WERI-Rb-1 (cell line): Measurements from ENCODE around the gene RHOH.
"Not testable (repeated sequence)": the region's sequence is repeated elsewhere in the genome, so short reads cannot be mapped to it uniquely, and the experiment has no call there.

Experiments used
- DNase-seq: peaks from one replicate; pipeline ENCODE4 v3.0.0-alpha.2; 2020
- H3K27ac ChIP-seq: fragments of 250-450 bp; sonication (Bioruptor Pico); 2 replicates; pipeline ENCODE4 v1.5.1; 2020; ENCODE audit warnings: mild to moderate bottlenecking, moderate library complexity
- H3K27me3 ChIP-seq: fragments of 250-450 bp; sonication (Bioruptor Pico); 2 replicates; pipeline ENCODE4 v1.5.1; 2021; ENCODE audit warnings: mild to moderate bottlenecking, low read depth, moderate library complexity; ENCODE audit not compliant: insufficient read depth, severe bottlenecking
- H3K36me3 ChIP-seq: fragments of 250-450 bp; sonication (Bioruptor Pico); 2 replicates; pipeline ENCODE4 v1.5.1; 2020; ENCODE audit warnings: mild to moderate bottlenecking, moderate library complexity
- H3K4me3 ChIP-seq: 2 replicates; pipeline ENCODE4 v1.5.1; 2011; ENCODE audit warnings: low read depth, mild to moderate bottlenecking, control low read depth, low read length
- H3K9me3 ChIP-seq: fragments of 250-450 bp; sonication (Bioruptor Pico); 2 replicates; pipeline ENCODE4 v1.5.1; 2021; ENCODE audit warnings: mild to moderate bottlenecking, moderate library complexity; ENCODE audit not compliant: severe bottlenecking
- TF ChIP-seq, protein P1 (sequence below): IDR thresholded peaks from 2 replicates; pipeline ENCODE4 v1.5.1; 2011; ENCODE audit warnings: low read depth, mild to moderate bottlenecking, control low read depth, inconsistent platforms, low read length

RHOH gene

DNA sequence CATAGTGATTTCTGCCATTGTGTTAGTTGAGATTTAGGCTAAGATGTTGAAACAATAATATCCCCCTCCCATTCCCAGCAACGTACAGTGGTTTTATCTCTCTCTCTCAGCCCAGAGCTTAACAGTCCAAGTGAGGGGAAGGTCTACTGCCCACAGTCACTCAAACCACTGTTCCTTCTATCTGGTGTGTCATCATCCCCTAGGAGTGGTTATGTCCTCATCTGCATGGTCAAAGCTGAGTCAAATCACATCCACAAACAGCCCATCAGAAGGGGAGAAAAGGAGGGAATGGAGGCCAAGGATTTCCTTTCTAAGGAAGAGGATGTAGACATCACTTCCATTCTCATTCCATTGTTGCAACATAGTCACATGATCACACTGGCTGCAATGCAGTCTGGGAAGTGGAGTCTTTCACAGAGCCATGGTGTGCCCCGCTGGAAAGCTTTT lies 95.5 kb downstream of the RHOH start:
- TF ChIP-seq, protein P1, sequence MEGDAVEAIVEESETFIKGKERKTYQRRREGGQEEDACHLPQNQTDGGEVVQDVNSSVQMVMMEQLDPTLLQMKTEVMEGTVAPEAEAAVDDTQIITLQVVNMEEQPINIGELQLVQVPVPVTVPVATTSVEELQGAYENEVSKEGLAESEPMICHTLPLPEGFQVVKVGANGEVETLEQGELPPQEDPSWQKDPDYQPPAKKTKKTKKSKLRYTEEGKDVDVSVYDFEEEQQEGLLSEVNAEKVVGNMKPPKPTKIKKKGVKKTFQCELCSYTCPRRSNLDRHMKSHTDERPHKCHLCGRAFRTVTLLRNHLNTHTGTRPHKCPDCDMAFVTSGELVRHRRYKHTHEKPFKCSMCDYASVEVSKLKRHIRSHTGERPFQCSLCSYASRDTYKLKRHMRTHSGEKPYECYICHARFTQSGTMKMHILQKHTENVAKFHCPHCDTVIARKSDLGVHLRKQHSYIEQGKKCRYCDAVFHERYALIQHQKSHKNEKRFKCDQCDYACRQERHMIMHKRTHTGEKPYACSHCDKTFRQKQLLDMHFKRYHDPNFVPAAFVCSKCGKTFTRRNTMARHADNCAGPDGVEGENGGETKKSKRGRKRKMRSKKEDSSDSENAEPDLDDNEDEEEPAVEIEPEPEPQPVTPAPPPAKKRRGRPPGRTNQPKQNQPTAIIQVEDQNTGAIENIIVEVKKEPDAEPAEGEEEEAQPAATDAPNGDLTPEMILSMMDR = no peak
- DNase-seq = no peak
- Histone ChIP-seq H3K9me3 (no peaks in the 10 kb centered on the region), H3K27ac (no peak overlapping the region), H3K4me3 (no peak overlapping the region), H3K36me3 (no peaks in the 10 kb centered on the region), H3K27me3 (no peaks in the 10 kb centered on the region)

DNA sequence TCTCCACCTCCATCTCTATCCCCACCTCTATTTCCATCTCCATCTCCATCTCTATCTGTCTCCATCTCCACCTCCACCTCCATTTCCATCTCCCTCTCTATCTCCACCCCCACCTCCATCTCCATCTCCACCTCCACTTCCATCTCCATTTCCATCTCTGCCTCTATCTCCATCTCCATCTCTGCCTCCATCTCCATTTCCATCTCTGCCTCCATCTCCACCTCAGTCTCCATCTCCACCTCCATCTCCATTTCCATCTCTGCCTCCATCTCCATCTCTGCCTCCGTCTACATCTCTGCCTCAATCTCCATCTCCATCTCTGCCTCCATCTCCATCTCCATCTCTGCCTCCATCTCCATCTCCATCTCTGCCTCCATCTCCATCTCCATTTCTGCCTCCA lies 97.5 kb downstream of the RHOH start:
- no peaks in the 10 kb centered on the region for H3K9me3 ChIP-seq
- no peak overlapping the region for H3K27ac ChIP-seq
- H3K27me3 ChIP-seq = no peaks in the 10 kb centered on the region
- DNase-seq = no peak
- TF ChIP-seq, protein P1 = no peak
- H3K4me3 ChIP-seq = no peak overlapping the region
- H3K36me3 ChIP-seq = no peaks in the 10 kb centered on the region

DNA sequence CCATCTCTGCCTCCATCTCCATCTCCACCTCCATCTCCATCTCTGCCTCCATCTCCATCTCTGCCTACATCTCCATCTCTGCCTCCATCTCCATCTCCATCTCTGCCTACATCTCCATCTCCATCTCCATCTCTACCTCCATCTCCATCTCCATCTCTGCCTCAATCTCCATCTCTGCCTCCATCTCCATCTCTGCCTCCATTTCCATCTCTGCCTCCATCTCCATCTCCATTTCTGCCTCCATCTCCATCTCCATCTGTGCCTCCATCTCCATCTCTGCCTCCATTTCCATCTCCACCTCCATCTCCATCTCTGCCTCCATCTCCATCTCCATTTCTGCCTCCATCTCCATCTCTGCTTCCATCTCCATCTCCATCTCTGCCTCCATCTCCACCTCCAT lies 98.2 kb downstream of the RHOH start:
- H3K27me3 ChIP-seq, H3K36me3 ChIP-seq, H3K9me3 ChIP-seq, DNase-seq, H3K4me3 ChIP-seq, H3K27ac ChIP-seq: not testable (repeated sequence)

DNA sequence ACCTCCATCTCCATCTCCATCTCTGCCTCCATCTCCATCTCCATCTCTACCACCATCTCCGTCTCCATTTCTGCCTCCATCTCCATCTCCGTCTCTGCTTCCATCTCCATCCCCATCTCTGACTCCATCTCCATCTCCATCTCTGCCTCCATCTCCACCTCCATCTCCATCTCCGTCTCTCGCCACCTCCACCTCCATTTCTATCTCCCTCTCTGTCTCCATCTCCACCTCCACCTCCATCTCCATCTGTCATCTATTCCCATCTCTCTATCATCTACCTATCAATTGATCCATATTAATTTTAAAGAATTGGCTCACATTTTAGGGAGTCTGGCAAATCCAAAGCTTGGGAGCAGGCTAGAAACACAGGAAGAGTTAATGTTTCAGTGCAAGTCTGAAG lies 98.7 kb downstream of the RHOH start:
- Histone ChIP-seq H3K27me3 (no peaks in the 10 kb centered on the region), H3K36me3 (no peaks in the 10 kb centered on the region)

More for the DNA sequence above, 98.7 kb downstream of the RHOH start:
- Histone ChIP-seq H3K9me3 (no peaks in the 10 kb centered on the region), H3K27ac (no peak overlapping the region), H3K4me3 (no peak overlapping the region)
- DNase-seq = no peak
- TF ChIP-seq, protein P1 = no peak
